Pulmonary artery endothelial cell (primary cell): Measurements from ENCODE around the gene GPD2. TPM values are rescaled to one million over a fixed set of nuclear protein-coding genes. Genes with fewer than 3 reads are reported as not detected.

ENCODE experiments used
- DNase-seq: peaks from one replicate; pipeline ENCODE4 v3.0.0-alpha.2; 2011; ENCODE audit warnings: low read depth, low spot score
- total RNA-seq: library from RNA; depleted of rRNA; stranded (reverse); fragments of >200 nt; gene quantifications from 2 replicates; pipeline ENCODE4 v1.2.3, GENCODE V29; 2014

GPD2 gene
- total RNA-seq, result 45.0 and 85.3 TPM in 2 replicates

GRCh38 chr2:156435718-156436496, at the start of gene GPD2:
GPD2 (plus strand) TSS chr2:156436379; CDS start chr2:156476106, 39,727 bp downstream.
- DNase-seq, result peak; percentile 55

DNA sequence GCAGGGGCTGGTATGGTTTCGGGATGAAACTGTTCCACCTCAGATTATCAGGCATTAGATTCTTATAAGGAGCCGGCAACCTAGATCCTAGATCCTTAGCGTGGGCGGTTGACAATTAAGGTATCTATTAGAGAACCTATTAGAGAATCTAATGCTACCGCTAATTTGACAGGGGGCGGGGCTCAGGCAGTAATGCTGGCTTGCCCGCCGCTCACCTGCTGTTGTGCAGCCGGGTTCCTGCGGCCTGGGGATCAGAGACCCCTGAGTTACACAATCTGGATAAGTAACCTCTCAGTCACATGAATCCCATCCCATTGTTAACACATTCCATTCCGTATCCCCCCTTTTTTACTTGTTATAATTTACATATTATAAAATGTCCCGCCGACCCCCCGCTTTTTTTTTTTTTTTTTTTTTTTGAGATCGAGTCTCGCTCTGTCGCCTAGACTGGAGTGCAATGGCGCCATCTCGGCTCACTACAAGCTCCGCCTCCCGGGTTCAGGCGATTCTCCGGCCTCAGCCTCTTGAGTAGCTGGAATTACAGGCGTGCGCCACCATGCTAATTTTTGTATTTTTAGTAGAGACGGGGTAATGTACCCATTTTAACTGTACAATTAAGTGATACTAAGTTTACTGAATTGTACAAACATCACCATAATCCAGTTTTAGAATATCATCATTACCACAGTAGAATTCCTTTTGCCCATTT, 42.0 kb upstream of the GPD2 start:
- DNase-seq, result no peak

DNA sequence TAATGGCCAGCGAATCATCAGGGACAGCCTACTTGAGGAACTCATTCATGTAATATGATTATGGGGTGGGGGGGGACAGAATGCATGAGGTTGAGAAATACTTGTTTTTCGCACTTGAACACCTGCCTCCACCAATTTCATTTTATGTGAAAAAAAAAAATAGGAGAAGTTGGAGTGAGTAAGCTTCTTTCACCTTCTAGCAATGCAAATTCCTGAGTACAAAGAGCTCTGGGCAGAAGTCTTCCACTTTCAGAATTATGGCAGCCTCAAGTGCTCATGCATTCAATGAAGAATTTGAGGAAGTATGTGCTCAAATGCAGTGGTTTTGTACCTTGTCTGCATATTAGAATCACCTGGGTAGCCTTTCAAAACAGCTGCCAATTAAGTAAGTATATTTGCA, 40.1 kb upstream of the GPD2 start:
- no peak for DNase-seq

GRCh38 chr2:156397229-156397628, 39.0 kb upstream of the GPD2 start:
- DNase-seq, result no peak

DNA sequence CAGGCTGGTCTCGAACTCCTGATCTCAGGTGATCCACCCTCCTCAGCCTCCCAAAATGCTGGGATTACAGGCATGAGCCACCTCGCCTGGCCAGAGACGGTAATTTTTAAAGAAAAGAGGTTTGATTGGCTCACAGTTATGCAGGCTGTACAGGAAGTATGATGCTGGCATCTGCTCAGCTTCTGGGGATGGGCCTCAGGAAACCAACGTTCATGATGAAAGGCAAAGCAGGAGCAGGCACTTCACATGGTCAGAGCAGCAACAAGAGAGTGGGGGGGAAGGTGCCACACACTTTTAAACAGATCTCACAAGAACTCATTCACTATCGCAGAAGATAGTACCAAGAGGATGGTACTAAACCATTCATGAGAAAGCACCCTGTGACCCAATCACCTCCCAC, 38.0 kb upstream of the GPD2 start:
- DNase-seq, result no peak

GRCh38 chr2:156399224-156399949, 36.8 kb upstream of the GPD2 start:
- DNase-seq, result no peak

DNA sequence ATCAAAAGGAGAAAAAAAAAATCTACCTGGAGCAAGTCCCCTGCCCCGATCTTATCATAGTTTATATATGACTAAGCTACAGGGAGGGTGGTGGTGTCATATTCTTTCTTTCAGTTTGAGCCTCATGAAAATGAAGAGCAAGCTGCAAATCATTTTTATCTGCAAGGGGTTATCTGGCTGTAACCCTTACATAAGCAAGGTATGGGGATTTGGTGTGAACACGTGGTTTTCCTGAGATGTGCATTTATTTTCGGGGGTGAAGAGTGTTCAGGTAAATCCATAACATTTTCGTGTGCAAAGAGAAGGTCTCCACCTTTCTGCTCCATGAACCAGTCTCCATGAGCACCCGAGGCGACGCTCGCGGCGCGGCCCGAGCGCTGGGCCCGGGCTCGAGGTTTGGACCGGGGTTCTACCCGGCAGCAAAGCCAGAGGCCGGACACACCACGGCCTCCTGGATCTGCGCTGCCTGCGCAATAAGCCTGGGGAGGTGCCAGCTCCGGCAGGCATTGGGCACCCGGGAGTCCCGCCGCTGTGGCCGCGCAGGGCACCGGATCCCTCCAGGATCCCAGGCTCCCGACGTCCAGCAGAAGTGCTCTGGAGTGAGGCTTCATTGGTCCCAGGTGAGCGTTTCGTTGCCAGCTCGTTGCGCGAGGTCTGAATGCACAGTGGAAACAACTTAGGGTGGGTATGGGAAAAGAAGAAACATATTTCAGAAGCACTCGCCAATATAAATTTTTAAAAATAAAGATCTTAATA, 36.1 kb upstream of the GPD2 start:
- peak; percentile 17 for DNase-seq

- peak; percentile 46 for DNase-seq
Measured at GRCh38 chr2:156400706-156401678, 35.2 kb upstream of the GPD2 start.

DNA sequence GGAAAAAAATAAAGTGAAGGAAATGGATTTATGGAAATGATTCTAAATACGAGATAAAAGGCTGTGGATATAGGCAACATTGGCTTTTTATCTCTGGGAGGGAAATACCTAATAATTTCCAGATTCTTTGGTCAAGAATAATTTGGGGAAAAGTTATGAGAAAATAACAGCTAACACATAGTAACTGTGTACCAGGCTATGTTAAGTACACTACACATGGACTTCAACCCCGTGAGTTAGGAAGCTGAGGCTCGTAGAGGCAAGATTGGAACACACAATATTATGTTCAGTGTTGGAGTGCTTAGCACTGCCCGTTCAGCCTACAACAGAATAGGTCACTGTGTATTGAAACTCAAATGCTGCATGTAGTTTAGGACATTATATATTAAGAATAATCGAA, 34.3 kb upstream of the GPD2 start:
- DNase-seq, result no peak

DNA sequence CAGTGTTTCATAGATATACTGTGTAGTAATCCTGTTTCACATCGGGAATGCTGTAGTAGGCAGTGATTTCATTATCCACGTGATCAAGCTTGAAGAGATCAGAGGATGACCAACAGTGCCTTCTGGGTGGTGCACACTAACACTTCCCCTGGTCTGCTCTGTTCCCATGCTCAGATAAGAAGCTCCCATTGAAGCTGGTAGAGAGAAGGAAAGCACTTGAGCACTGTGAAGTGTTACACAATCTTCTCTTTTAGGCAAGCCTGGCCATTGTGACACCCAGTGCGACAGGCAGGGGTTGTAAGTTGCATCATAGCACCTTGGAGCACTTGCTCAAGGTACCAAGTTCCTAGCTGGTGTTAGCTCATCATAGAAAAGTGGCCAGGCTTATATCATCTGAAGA, 30.6 kb upstream of the GPD2 start:
- no peak for DNase-seq

GRCh38 chr2:156411835-156412234, 24.3 kb upstream of the GPD2 start:
- DNase-seq, result no peak

DNA sequence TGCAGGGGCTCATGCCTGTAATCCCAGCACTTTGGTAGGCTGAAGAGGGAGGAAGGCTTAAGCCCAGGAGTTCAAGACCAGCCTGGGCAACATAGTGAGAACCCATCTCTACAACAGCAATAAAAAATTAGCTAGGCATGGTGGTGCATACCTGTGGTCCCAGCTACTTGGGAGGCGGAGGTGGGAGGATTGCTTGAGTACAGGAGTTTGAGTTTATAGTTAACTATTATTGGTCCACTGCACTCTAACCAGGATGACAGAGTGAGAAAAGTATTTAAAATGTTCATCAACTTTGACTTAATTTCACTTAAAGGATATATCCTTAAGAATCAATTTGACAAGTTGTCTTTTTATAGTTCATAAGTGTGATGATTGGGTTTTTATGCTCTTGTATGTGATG, 14.3 kb upstream of the GPD2 start:
- DNase-seq, result no peak

DNA sequence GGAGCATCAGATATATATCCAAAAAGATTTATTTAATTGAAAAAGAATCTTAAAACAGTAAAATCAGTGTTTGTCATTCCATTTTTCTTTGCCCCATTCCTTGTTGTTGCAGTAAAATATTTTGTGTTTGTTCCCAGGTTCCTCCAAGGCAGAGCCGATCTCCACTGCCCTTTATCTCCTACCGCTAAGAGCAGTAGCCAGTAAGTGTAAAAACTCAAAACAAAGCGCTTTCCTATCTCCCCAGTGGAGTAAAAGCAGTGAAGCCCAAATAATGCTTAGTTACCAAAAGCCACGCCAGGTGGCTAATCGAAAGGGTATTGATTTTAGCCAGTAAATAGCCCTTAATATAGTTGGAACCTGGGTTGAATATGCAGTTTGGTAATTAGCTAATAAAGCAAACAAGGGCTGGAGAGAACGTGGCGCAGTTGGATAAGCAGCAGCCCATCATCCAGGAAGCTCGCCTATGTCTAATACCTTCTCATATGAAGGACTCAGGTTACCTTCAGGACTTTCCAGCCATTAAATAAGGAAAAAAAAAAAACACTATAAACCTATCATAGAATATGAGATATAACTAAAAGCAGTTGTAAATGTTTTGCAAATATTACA, 12.4 kb upstream of the GPD2 start:
- no peak for DNase-seq

DNA sequence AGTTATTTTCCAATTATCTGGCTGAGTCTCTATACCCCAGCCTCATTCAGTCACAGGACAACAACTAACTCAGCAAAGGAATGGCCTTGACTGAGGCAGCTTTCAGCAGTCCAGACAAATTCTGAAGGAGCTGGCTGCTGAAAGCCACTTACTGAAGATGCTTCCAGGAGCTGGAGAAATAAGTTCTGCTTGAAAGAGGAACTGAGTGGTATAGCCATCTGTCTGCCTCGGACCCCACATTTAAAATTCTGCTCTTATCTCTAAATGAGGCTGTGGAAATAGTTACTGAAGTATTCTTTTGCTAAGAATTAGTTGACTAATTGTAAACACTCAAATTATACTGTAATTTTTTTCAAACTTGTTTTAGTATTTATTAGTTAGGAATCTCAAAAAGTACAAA, 9.1 kb upstream of the GPD2 start:
- DNase-seq, result no peak

DNA sequence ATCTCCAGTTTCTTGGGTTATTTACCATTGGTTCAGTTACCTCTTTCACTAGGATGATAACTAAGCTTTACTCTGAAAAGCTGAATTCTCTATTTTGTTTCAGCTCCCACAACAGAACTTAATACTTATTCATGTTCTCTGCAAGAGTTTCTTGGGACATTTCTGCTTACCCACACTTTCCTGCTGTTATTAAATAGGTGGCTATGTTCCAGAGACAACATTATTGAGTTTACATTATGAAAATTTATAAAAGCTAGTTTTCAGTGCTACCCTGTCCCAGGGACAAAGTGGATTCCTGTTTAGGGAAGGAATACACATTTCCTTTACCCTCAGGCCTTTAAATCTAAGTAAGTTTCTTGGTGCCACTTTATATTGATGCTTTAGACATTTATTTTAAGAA, 7.0 kb upstream of the GPD2 start:
- no peak for DNase-seq

DNA sequence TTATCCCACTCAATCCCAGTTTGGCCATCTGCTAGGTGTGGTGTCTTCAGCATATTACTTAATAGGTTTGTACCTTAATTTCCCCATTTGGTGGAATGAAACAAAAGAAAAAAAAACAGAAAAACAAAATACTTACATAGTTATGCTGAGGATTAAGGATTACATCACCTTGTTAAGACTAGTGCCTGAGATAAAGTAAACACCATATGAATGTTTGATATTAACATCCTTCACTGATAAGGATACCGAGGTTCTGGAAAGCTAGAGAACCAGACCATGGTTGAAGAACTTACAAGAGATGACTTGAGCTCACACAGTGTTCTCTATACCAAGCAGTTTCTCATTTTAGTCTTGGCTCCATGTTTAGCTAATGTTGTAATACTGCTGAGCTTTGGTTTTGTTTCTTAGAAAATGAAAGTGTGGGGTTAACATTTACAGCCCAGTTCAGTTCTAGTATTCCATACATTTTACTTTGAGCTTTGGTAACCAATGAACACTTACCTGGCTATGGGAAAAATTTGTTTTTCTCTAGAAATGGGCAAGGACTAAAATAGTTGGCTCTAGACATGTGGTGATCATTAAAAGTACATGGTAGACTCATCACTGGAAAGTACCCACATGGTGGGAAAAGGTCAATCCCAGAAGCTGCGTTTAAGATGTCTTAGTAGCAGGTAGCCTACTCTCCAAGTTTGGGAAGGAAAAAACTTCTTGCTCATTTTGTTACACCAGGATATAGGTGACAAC, 5.8 kb upstream of the GPD2 start:
- DNase-seq, result no peak

DNA sequence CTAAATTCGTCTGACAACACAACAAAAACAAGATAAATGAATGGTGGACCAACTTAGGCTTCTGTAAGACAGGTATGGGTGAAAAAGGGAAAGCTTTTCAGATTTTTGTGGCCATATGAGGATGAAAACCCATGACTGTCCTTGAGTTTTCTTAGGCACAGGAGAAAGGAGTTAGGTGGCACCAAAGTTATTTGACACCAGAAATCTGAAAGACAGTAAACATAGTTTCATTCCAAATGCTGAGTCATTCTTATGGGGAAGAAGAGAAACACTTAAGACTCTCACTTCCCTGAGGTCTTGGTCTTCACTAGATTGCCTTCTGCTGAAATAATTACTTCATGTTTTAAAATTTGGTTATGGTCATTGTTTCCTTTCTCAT, 5.2 kb upstream of the GPD2 start:
- DNase-seq, result no peak

- no peak for DNase-seq
Measured at GRCh38 chr2:156434461-156435291, 1.5 kb upstream of the GPD2 start.

- no peak for DNase-seq
Measured at GRCh38 chr2:156435396-156435717, 822 bp upstream of the GPD2 start.
